Mucosa of rectum (tissue), 2 donors: ENCODE measurements around the gene NXNL1.
"Not testable (repeated sequence)": the region's sequence is repeated elsewhere in the genome, so short reads cannot be mapped to it uniquely, and the experiment has no call there.

Experiments
- H3K27ac ChIP-seq, 2 donors: one replicate each; pipeline ENCODE4 v1.7.0; 2013; ENCODE audit warnings: inconsistent platforms in 2 of 2, low read depth in 2 of 2, low read length in 2 of 2
- H3K27me3 ChIP-seq, 2 donors: one replicate each; pipeline ENCODE4 v1.7.0; 2013; ENCODE audit warnings: low read length in 2 of 2; ENCODE audit not compliant: control insufficient read depth in 2 of 2, insufficient read depth in 2 of 2
- H3K36me3 ChIP-seq, 2 donors: one replicate each; pipeline ENCODE4 v1.7.0; 2013; ENCODE audit warnings: low read length in 2 of 2; ENCODE audit not compliant: control insufficient read depth in 2 of 2, insufficient read depth in 2 of 2
- H3K4me1 ChIP-seq, 2 donors: one replicate each; pipeline ENCODE4 v1.7.0; 2013; ENCODE audit warnings: low read length in 2 of 2, mild to moderate bottlenecking in 1 of 2; ENCODE audit not compliant: control insufficient read depth in 2 of 2, insufficient read depth in 2 of 2
- H3K4me3 ChIP-seq, 2 donors: one replicate each; pipeline ENCODE4 v1.7.0; 2013; ENCODE audit warnings: low read length in 2 of 2
- H3K9ac ChIP-seq, 2 donors: one replicate each; pipeline ENCODE4 v1.7.0; 2013; ENCODE audit warnings: low read length in 2 of 2, low read depth in 1 of 2, mild to moderate bottlenecking in 1 of 2
- H3K9me3 ChIP-seq, 2 donors: one replicate each; pipeline ENCODE4 v1.7.0; 2013; ENCODE audit warnings: low read length in 2 of 2; ENCODE audit not compliant: control insufficient read depth in 2 of 2
- donor health status: healthy.
- donor health status: Normal muscosa, but diverticular disease.

NXNL1 gene

GRCh38 chr19:17486545-17487240 lies 26.0 kb upstream of the NXNL1 start:
- no peaks in the 10 kb centered on the region for H3K27me3 ChIP-seq
- H3K4me3 ChIP-seq = no peak overlapping the region
- no peaks in the 10 kb centered on the region for H3K9me3 ChIP-seq
- no peak overlapping the region for H3K9ac ChIP-seq
- peaks cover 0 to 2% of the 10 kb centered on the region in 2 donors for H3K36me3 ChIP-seq
- H3K27ac ChIP-seq = no peak overlapping the region
- H3K4me1 ChIP-seq = peaks cover 14 to 15% of the 10 kb centered on the region in 2 donors

DNA sequence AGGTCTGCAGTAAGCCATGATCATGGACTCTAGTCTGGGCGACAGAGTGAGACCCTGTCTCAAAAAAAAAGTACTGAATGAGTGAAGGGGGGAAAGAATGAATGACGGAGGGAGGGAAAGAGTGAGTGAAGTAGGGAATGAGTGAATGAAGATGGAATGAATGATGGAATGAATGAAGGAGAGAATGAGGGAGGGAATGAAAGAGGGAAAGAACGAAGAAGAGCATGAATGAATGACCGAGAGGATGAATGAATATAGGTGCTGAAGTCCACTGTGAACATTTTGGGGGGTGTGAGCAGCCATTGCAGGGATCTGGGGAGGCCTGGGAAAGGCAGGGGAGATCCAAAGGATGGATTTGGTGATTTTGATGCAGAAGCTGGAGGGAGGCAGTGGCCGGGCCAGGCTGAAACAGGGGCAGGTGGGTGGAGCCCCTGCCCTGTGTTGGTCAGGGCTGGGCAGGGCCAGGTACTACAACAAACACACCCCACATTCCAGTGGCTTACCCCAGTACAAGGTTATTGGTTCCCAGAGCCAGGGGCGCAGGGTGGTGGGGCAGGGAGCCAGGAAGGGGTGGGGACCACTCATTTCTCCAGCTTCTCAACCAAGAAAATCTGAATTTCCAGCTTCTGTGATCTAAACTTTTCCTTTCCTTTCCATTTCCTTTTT lies 23.9 kb upstream of the NXNL1 start:
- Histone ChIP-seq H3K9me3 (no peaks in the 10 kb centered on the region), H3K4me3 (no peak overlapping the region), H3K36me3 (peaks cover 0 to 2% of the 10 kb centered on the region in 2 donors), H3K27ac (no peak overlapping the region), H3K9ac (no peak overlapping the region), H3K4me1 (peaks cover 12 to 14% of the 10 kb centered on the region in 2 donors), H3K27me3 (no peaks in the 10 kb centered on the region)

DNA sequence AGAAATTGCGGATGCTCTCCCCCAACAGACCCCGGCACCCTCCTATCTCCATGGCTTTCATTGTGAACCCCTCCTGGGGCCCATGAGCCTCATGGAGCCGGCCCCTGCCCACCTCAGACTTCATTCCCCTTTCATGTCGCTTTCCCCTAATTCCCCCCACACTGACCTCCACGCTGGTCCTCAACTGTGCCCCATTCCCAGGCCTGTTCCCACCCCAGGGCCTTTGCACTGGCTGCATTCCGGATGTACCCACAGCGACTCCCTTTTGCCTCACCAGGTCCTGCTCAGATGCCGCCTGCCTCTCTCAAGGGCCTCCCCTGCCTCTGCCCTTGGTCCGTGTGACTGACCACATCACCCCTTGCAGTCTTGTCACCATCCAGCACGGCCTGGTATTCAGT lies 22.9 kb upstream of the NXNL1 start:
- no peak overlapping the region for H3K27ac ChIP-seq
- peaks cover 0 to 2% of the 10 kb centered on the region in 2 donors for H3K36me3 ChIP-seq
- peaks cover 5 to 11% of the 10 kb centered on the region in 2 donors for H3K4me1 ChIP-seq
- H3K9me3 ChIP-seq = no peaks in the 10 kb centered on the region
- no peak overlapping the region for H3K4me3 ChIP-seq
- H3K27me3 ChIP-seq = no peaks in the 10 kb centered on the region
- no peak overlapping the region for H3K9ac ChIP-seq

GRCh38 chr19:17482877-17483604 lies 22.3 kb upstream of the NXNL1 start:
- Histone ChIP-seq H3K36me3 (peaks cover 0 to 2% of the 10 kb centered on the region in 2 donors), H3K4me1 (peaks cover 0 to 5% of the 10 kb centered on the region in 2 donors), H3K27ac (no peak overlapping the region), H3K4me3 (no peak overlapping the region), H3K27me3 (no peaks in the 10 kb centered on the region), H3K9me3 (no peaks in the 10 kb centered on the region), H3K9ac (no peak overlapping the region)

DNA sequence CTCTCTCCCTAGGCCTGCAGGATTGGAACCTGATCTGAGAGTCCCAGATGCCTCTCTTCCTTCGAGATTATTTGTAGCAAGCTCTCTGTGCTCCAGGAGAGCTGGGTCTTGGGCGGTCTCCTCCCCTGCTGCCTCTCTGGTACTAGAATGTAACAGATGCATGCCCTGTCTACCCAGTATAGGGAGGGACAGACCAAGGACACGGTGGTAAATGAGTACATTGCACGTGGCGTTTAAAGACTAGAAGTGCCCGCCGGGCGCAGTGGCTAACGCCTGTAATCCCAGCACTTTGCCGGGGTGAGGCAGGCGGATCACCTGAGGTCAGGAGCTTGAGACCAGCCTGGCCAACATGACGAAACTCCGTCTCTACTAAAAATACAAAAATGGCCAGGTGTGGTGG lies 21.3 kb upstream of the NXNL1 start:
- H3K9ac ChIP-seq = no peak overlapping the region
- H3K4me3 ChIP-seq = no peak overlapping the region
- no peak overlapping the region for H3K27ac ChIP-seq
- no peaks in the 10 kb centered on the region for H3K4me1 ChIP-seq
- no peaks in the 10 kb centered on the region for H3K36me3 ChIP-seq
- no peaks in the 10 kb centered on the region for H3K27me3 ChIP-seq
- H3K9me3 ChIP-seq = no peaks in the 10 kb centered on the region

DNA sequence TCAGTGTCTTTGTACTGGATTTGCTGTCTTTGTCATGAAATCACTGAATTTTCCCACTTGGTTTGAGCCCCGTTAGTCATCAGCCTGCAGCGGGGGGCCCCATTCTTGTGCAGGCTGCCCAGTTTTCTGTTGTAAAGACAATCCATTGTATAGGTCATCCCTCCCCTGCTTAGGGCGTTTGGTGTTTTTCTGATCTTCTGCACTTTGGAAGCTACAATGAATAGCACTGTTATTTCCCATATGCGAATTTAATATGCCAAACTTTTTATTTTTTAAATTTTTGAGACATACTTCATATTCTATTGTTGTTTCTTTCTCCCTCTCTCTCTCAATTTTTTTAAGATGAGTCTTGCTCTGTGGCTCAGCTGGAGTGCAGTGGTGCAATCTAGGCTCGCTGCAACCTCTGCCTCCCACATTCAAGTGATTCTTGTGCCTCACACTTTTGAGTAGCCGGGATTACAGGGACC lies 18.6 kb upstream of the NXNL1 start:
- H3K9ac ChIP-seq = no peak overlapping the region
- H3K27ac ChIP-seq = no peak overlapping the region
- no peak overlapping the region for H3K4me3 ChIP-seq
- H3K9me3 ChIP-seq = no peaks in the 10 kb centered on the region
- no peaks in the 10 kb centered on the region for H3K27me3 ChIP-seq
- H3K4me1 ChIP-seq = no peaks in the 10 kb centered on the region
- no peaks in the 10 kb centered on the region for H3K36me3 ChIP-seq

GRCh38 chr19:17475541-17476115 lies 14.9 kb upstream of the NXNL1 start:
- Histone ChIP-seq H3K9ac (peak overlapping the region in 1 of 2 donors; percentile 7), H3K27me3 (no peaks in the 10 kb centered on the region), H3K36me3 (no peaks in the 10 kb centered on the region), H3K27ac (peak overlapping the region; percentile 5 to 49), H3K9me3 (no peaks in the 10 kb centered on the region), H3K4me1 (peaks cover 0 to 4% of the 10 kb centered on the region in 2 donors), H3K4me3 (no peak overlapping the region)

GRCh38 chr19:17475011-17475540 lies 14.3 kb upstream of the NXNL1 start:
- H3K27me3 ChIP-seq, H3K4me3 ChIP-seq, H3K9me3 ChIP-seq, H3K9ac ChIP-seq, H3K36me3 ChIP-seq, H3K4me1 ChIP-seq: not testable (repeated sequence)
- peak overlapping the region in 1 of 2 donors; percentile 5 for H3K27ac ChIP-seq

DNA sequence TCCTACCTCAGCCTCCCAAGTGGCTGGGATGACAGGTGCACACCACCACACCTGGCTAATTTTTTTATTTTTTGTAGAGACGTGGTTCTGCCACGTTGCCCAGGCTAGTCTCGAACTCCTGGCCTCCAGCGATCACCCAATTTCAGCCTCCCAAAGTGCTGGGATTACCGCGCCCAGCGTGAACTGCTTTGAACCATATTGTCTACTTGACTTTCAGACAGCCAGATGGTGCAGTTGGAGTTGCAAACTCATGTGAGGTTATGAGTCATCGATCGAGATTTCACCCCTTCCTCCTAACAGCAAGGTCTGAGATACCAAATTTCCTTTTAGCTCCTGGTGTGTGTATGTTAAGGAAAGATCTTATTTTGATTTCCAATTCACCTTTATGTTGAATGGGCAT lies 12.3 kb upstream of the NXNL1 start:
- Histone ChIP-seq H3K9me3 (no peaks in the 10 kb centered on the region), H3K27me3 (no peaks in the 10 kb centered on the region), H3K27ac (no peak overlapping the region), H3K4me3 (no peak overlapping the region), H3K9ac (no peak overlapping the region), H3K4me1 (peaks cover 3 to 13% of the 10 kb centered on the region in 2 donors), H3K36me3 (no peaks in the 10 kb centered on the region)
